IgD-negative memory B cell (primary cell): Measurements from ENCODE around the gene CEBPG. TPM values are rescaled to one million over a fixed set of nuclear protein-coding genes. Genes with fewer than 3 reads are reported as not detected.

Experiments used
- H3K27ac Mint-ChIP-seq, 3 donors: one replicate each; pipeline ENCODE4 v1.8.0; 2020 to 2022; ENCODE audit warnings: mild to moderate bottlenecking in 3 of 3, mixed read lengths in 3 of 3, moderate library complexity in 1 of 3
- H3K27me3 Mint-ChIP-seq: one replicate; pipeline ENCODE4 v1.8.0; 2021; ENCODE audit warnings: mixed read lengths
- H3K36me3 Mint-ChIP-seq: one replicate; pipeline ENCODE4 v1.8.0; 2020; ENCODE audit warnings: mild to moderate bottlenecking, mixed read lengths
- H3K4me1 Mint-ChIP-seq, 3 donors: one replicate each; pipeline ENCODE4 v1.8.0; 2020 to 2022; ENCODE audit warnings: mixed read lengths in 3 of 3, mild to moderate bottlenecking in 1 of 3
- H3K4me3 Mint-ChIP-seq, 4 donors: one replicate each; pipeline ENCODE4 v1.8.0; 2020 to 2022; ENCODE audit warnings: mild to moderate bottlenecking in 4 of 4, mixed read lengths in 4 of 4, moderate library complexity in 3 of 4
- H3K9me3 Mint-ChIP-seq, 3 donors: one replicate each; pipeline ENCODE4 v1.8.0; 2020 to 2021; ENCODE audit warnings: mixed read lengths in 3 of 3, mild to moderate bottlenecking in 1 of 3
- polyA plus RNA-seq: library from polyadenylated mRNA; unstranded; fragments of 300-500 nt; fragmentation: Illumina TruSeq; gene quantifications from one replicate; pipeline ENCODE4 v1.2.3, GENCODE V29; 2021

Gene CEBPG
- polyA plus RNA-seq, 1 donor from 2014 or later, result 15.2 TPM

DNA sequence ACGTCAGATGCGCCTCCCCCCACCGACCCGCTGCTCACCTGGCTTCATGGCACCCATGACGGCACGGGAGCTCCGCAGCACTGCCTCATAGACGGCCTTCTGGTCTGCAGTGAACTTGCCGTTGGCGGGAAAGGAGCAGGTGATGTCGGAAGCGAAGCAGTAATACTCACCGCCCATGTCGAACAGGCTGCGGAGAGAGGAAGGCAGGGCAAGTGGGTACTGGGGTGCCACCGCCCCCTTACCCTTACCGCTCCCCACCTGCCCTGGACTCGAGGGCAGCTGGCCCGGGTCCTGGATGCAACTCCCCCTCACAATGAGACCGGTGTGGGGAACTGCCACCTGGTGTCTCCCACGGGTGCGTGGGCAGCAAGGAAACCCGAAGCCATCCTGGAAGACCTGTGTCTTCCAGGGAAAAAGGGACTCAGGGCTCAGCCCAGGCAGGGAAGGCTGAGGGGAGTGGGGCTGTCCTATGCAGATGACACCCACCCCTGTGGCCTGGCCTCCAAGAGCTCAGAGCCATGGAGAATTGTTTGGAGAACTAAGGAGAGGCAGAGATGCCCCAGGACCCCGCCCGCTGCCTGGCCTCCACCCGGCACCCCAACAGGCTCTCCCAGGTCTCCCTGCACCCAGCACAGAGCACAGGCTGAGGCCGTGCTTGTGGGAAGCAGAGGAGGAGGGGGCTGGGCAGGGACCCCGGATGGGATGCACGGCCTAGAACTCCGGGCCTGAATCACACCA is 28.3 kb downstream of the CEBPG start:
- no peaks in the 10 kb centered on the region for H3K9me3 Mint-ChIP-seq
- no peaks in the 10 kb centered on the region for H3K36me3 Mint-ChIP-seq
- H3K27me3 Mint-ChIP-seq, result no peaks in the 10 kb centered on the region
- H3K4me1 Mint-ChIP-seq, result no peaks in the 10 kb centered on the region
- H3K4me3 Mint-ChIP-seq, result no peak overlapping the region
- no peak overlapping the region for H3K27ac Mint-ChIP-seq

- Mint-ChIP-seq H3K36me3 (no peaks in the 10 kb centered on the region), H3K4me1 (no peaks in the 10 kb centered on the region), H3K9me3 (no peaks in the 10 kb centered on the region), H3K27me3 (no peaks in the 10 kb centered on the region), H3K4me3 (no peak overlapping the region), H3K27ac (no peak overlapping the region)
Measured at GRCh38 chr19:33402421-33403220, 29.1 kb downstream of the CEBPG start.

- H3K9me3 Mint-ChIP-seq, result no peaks in the 10 kb centered on the region
- H3K27ac Mint-ChIP-seq, result peak overlapping the region in 1 of 3 donors; percentile 43
- no peaks in the 10 kb centered on the region for H3K27me3 Mint-ChIP-seq
- H3K4me3 Mint-ChIP-seq, result no peak overlapping the region
- no peaks in the 10 kb centered on the region for H3K4me1 Mint-ChIP-seq
- H3K36me3 Mint-ChIP-seq, result no peaks in the 10 kb centered on the region
Measured at GRCh38 chr19:33403221-33403972, 29.9 kb downstream of the CEBPG start.

- no peaks in the 10 kb centered on the region for H3K27me3 Mint-ChIP-seq
Measured at GRCh38 chr19:33403973-33404304, 30.4 kb downstream of the CEBPG start.

GRCh38 chr19:33404506-33405253 is 31.2 kb downstream of the CEBPG start:
- Mint-ChIP-seq H3K27ac (peak overlapping the region in 1 of 3 donors; percentile 43), H3K27me3 (no peaks in the 10 kb centered on the region), H3K36me3 (no peaks in the 10 kb centered on the region), H3K4me3 (no peak overlapping the region), H3K4me1 (no peaks in the 10 kb centered on the region), H3K9me3 (no peaks in the 10 kb centered on the region)

More at GRCh38 chr19:33403973-33404304, 30.4 kb downstream of the CEBPG start:
- H3K4me3 Mint-ChIP-seq, result no peak overlapping the region
- no peaks in the 10 kb centered on the region for H3K36me3 Mint-ChIP-seq
- H3K4me1 Mint-ChIP-seq, result no peaks in the 10 kb centered on the region
- H3K9me3 Mint-ChIP-seq, result no peaks in the 10 kb centered on the region
- peak overlapping the region in 1 of 3 donors; percentile 43 for H3K27ac Mint-ChIP-seq

DNA sequence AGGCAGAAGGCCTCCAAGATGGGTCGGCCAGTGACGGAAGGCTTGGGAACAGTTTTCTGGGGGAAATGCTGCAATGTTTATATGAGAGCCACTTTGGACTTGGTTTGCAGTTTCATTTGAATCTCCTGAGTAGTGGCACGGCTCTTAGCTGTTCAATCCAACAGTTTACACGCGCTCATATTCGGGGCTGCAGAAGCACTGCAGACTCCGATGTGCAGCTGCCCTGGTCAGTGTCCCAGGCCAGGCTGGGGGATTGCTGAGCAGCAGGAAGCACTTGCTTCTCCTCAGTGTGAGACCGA is 31.7 kb downstream of the CEBPG start:
- no peaks in the 10 kb centered on the region for H3K9me3 Mint-ChIP-seq
- H3K27ac Mint-ChIP-seq, result no peak overlapping the region
- H3K27me3 Mint-ChIP-seq, result no peaks in the 10 kb centered on the region
- H3K4me3 Mint-ChIP-seq, result no peak overlapping the region
- no peaks in the 10 kb centered on the region for H3K4me1 Mint-ChIP-seq
- H3K36me3 Mint-ChIP-seq, result no peaks in the 10 kb centered on the region

DNA sequence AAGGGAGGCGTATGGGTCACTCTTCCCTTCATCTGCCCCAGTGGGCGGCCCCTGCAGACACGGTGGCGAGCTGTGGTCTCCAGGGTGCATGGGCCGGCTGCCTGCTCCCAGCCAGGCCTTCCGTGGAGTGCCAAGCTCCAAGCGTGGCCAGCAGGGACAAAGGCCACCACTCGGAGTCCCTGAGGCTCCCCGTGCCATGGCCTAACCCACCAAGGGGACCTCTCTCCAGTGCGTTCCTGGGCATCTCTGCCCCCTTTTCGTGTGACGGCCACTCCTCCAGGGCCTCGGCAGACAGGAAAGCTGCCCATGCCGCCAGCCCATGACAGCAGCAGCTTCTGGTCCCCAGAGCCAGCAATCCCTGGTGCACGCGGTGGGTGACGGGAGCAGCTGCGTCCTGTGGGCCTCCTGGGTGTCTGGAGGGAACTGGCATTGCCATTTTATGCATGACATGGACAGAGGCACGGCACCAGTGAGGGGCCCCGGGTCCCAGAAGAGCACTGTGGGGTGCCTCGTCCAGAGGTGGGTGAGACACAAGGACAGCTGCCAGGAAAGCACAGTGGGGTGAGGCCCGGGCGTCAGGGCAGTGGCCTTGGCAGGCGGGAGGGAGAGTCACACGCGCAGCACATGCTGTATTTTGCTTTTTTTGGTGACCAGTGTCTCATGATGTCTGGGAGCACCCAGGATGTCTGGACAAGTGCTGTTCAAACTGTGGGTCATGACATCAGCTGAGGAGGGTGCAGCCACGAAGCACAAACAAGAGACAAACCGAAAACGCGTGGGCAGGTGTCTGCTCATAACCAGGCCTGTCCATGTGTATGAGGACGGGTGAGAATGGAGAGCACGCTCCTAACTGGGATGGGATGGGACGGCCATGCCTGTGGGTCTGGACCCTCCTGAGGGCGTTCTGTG is 32.3 kb downstream of the CEBPG start:
- Mint-ChIP-seq H3K27me3 (no peaks in the 10 kb centered on the region), H3K27ac (no peak overlapping the region), H3K36me3 (no peaks in the 10 kb centered on the region), H3K4me3 (no peak overlapping the region), H3K4me1 (no peaks in the 10 kb centered on the region), H3K9me3 (no peaks in the 10 kb centered on the region)

GRCh38 chr19:33406521-33407139 is 33.1 kb downstream of the CEBPG start:
- no peak overlapping the region for H3K27ac Mint-ChIP-seq
- H3K4me3 Mint-ChIP-seq, result no peak overlapping the region
- no peaks in the 10 kb centered on the region for H3K9me3 Mint-ChIP-seq

GRCh38 chr19:33407140-33407551 is 33.6 kb downstream of the CEBPG start:
- no peak overlapping the region for H3K4me3 Mint-ChIP-seq
- no peaks in the 10 kb centered on the region for H3K36me3 Mint-ChIP-seq
- no peaks in the 10 kb centered on the region for H3K4me1 Mint-ChIP-seq
- no peaks in the 10 kb centered on the region for H3K27me3 Mint-ChIP-seq
- H3K27ac Mint-ChIP-seq, result no peak overlapping the region
- no peaks in the 10 kb centered on the region for H3K9me3 Mint-ChIP-seq

More at GRCh38 chr19:33406521-33407139, 33.1 kb downstream of the CEBPG start:
- Mint-ChIP-seq H3K4me1 (no peaks in the 10 kb centered on the region), H3K27me3 (no peaks in the 10 kb centered on the region), H3K36me3 (no peaks in the 10 kb centered on the region)

DNA sequence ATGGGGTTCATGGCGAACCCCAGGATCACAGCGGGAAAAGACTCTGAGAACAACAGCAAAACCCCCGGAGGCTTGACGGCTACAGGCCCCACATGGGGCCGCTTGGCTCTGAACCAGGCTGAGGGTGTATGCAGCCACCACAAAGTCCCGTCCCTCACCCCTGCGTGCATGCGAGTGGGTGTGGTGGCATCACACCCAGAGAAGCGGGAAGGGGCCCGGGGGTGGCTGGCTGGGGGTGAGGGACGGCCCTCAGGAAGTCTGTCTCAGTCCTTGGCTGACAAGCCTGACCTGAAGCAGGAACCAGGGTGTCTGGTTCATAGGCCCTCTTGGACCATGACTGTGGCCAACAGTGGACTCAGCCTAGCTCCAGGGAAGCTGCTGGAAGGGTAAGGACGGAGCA is 34.2 kb downstream of the CEBPG start:
- no peaks in the 10 kb centered on the region for H3K4me1 Mint-ChIP-seq
- H3K9me3 Mint-ChIP-seq, result no peaks in the 10 kb centered on the region
- no peaks in the 10 kb centered on the region for H3K27me3 Mint-ChIP-seq
- H3K27ac Mint-ChIP-seq, result no peak overlapping the region
- no peak overlapping the region for H3K4me3 Mint-ChIP-seq
- H3K36me3 Mint-ChIP-seq, result peaks cover 1% of the 10 kb centered on the region

DNA sequence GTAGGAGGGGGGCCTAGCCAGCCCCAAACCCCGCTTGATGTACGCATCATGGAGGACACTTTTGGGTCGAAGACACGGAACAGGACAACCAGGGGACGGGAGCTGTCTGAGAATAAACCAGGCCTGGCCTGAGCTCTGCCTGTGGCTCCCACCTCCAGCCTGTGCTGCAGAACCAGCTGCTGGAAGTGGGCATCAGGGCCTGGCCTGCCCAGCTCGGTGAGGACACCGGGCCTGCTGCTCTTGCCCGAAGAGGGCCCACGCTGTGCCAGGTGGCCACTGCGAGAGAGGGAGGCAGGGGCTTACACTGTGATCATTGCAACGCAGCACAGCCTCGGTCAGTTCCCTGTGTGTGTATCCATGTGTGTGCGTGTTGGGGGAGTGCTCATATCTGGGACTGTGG is 34.6 kb downstream of the CEBPG start:
- Mint-ChIP-seq H3K27ac (no peak overlapping the region), H3K4me3 (no peak overlapping the region)

DNA sequence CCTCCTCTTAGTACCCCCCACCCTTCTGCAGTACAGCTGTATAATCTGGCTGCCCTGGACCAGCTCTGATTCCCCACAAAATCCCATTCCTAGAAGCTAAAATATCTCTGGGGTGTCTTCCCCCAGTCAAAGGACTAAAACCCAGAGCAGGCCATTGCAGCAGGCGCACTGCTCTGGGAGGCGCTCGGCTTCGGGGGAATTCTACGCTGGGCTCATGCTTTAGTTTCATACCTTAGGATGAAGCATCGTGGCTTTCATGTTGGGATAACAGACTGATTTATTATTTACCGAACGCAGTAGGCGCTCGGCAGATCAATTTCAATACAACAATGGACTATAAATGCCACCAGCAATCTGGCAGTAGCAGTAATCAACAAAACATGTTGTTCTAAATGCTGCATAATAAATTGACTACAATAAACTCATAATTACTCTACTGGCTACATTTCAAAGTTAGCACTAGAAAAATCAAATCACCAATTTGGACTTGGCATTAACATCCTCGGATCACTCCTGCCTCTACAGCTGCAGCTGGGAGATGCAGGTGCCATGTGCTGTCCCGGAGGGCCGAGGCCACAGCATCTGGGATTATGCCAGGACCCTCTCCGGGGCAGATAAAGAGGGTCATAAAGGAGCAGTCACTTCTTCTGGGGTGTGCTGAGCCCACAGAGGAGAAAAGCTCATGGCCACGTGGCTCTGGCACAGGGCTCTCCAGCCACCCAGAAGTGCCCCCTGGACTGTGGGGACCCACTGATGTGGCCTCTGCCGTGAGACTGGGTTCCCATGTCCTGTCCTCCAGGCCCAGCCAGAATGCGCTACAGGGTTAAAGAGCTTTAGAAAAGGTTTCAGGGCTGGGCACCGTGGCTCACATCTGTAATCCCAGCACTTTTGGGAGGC is 35.3 kb downstream of the CEBPG start:
- H3K4me3 Mint-ChIP-seq, result no peak overlapping the region
- H3K9me3 Mint-ChIP-seq, result no peaks in the 10 kb centered on the region
- H3K27ac Mint-ChIP-seq, result no peak overlapping the region
- peaks cover 1% of the 10 kb centered on the region for H3K36me3 Mint-ChIP-seq
- no peaks in the 10 kb centered on the region for H3K27me3 Mint-ChIP-seq
- H3K4me1 Mint-ChIP-seq, result no peaks in the 10 kb centered on the region

More for the DNA sequence above, 34.6 kb downstream of the CEBPG start:
- H3K4me1 Mint-ChIP-seq, result no peaks in the 10 kb centered on the region
- no peaks in the 10 kb centered on the region for H3K9me3 Mint-ChIP-seq
- H3K36me3 Mint-ChIP-seq, result peaks cover 1% of the 10 kb centered on the region
- no peaks in the 10 kb centered on the region for H3K27me3 Mint-ChIP-seq
